ENCODE measurements around the gene SLC33A1. TPM values are rescaled to one million over a fixed set of nuclear protein-coding genes. Genes with fewer than 3 reads are reported as not detected.
"Not testable (repeated sequence)": the region's sequence is repeated elsewhere in the genome, so short reads cannot be mapped to it uniquely, and the experiment has no call there.

The SLC33A1 gene
- total RNA-seq, 2 experiments from 2014 or later = 18.5 to 19.8 TPM

- Mint-ChIP-seq H3K4me1 (ENCODE audit: low read depth) (peaks cover 19% of the 10 kb centered on the region), H3K36me3 (ENCODE audit: low read depth) (no peaks in the 10 kb centered on the region), H3K9me3 (no peaks in the 10 kb centered on the region), H3K4me3 (no peak overlapping the region), H3K27me3 (no peaks in the 10 kb centered on the region), H3K27ac (peak overlapping the region; percentile 77)
- CTCF ChIA-PET = interaction anchor here (0.7 to 2.6 kb wide), 3 partner anchors 10 to 58 kb away, joined by 3 to 10 read pairs (median 4); partner anchors contain the start of gene C3orf33
- DNase-seq (no peak), ATAC-seq (peak; percentile 1)
- POLR2A ChIA-PET = interaction anchor here (3.1 kb wide), 1 partner anchor 8 kb away, joined by 10 read pairs; no protein-coding TSS in a partner anchor
- TF ChIP-seq CTCF (IDR thresholded peaks at IDR 0.05) = no peak
- intact Hi-C loops (cut with micrococcal nuclease) = no loop called here
Measured at GRCh38 chr3:155863072-155863784, 9.0 kb upstream of the SLC33A1 start.

GRCh38 chr3:155862290-155862982, 8.2 kb upstream of the SLC33A1 start:
- peaks cover 19% of the 10 kb centered on the region for H3K4me1 Mint-ChIP-seq (ENCODE audit: low read depth)
- ChIA-PET POLR2A (interaction anchor here (3.1 kb wide), 1 partner anchor 9 kb away, joined by 10 read pairs; no protein-coding TSS in a partner anchor), CTCF (interaction anchor here (1.9 to 2.6 kb wide), 2 partner anchors 9 to 57 kb away, joined by 4 to 10 read pairs; partner anchors contain the start of gene C3orf33)
- peak; percentile 98 for ATAC-seq
- H3K27me3 Mint-ChIP-seq; H3K9me3 Mint-ChIP-seq; H3K36me3 Mint-ChIP-seq (ENCODE audit: low read depth); intact Hi-C loops (cut with micrococcal nuclease): not testable (repeated sequence)
- peak overlapping the region; percentile 29 for H3K4me3 Mint-ChIP-seq
- DNase-seq = peak; percentile 88
- H3K27ac Mint-ChIP-seq = peak overlapping the region; percentile 77

GRCh38 chr3:155861476-155862183, 7.4 kb upstream of the SLC33A1 start:
- DNase-seq (no peak), ATAC-seq (no peak)
- ChIA-PET CTCF (interaction anchor here (1.4 to 2.6 kb wide), 3 partner anchors 8 to 56 kb away, joined by 3 to 10 read pairs (median 4); partner anchors contain the start of gene C3orf33), POLR2A (interaction anchor here (0.7 to 3.1 kb wide), 2 partner anchors 10 to 32 kb away, joined by 3 to 10 read pairs; no protein-coding TSS in a partner anchor)
- H3K27me3 Mint-ChIP-seq = no peaks in the 10 kb centered on the region
- peaks cover 19% of the 10 kb centered on the region for H3K4me1 Mint-ChIP-seq (ENCODE audit: low read depth)
- H3K36me3 Mint-ChIP-seq (ENCODE audit: low read depth) = no peaks in the 10 kb centered on the region
- intact Hi-C loops (cut with micrococcal nuclease) = no loop called here
- H3K27ac Mint-ChIP-seq = peak overlapping the region; percentile 77
- no peak overlapping the region for H3K4me3 Mint-ChIP-seq
- no peak for TF ChIP-seq CTCF (IDR thresholded peaks at IDR 0.05)
- no peaks in the 10 kb centered on the region for H3K9me3 Mint-ChIP-seq

- DNase-seq; H3K36me3 Mint-ChIP-seq (ENCODE audit: low read depth); H3K9me3 Mint-ChIP-seq; H3K27ac Mint-ChIP-seq; ATAC-seq; H3K4me3 Mint-ChIP-seq; H3K27me3 Mint-ChIP-seq; intact Hi-C loops (cut with micrococcal nuclease): not testable (repeated sequence)
- CTCF ChIA-PET = interaction anchor here (1.4 to 2.6 kb wide), 2 partner anchors 9 to 55 kb away, joined by 3 to 10 read pairs; partner anchors contain the start of gene C3orf33
- POLR2A ChIA-PET = interaction anchor here (3.1 kb wide), 1 partner anchor 11 kb away, joined by 10 read pairs; no protein-coding TSS in a partner anchor
- peaks cover 19% of the 10 kb centered on the region for H3K4me1 Mint-ChIP-seq (ENCODE audit: low read depth)
Measured at GRCh38 chr3:155860424-155860823, 6.2 kb upstream of the SLC33A1 start.

- ATAC-seq (no peak), DNase-seq (no peak)
- CTCF ChIA-PET = interaction anchor here (2.7 kb wide), 1 partner anchor 54 kb away, joined by 15 read pairs; the partner anchor contains the start of gene C3orf33
- Mint-ChIP-seq H3K27me3 (no peaks in the 10 kb centered on the region), H3K27ac (no peak overlapping the region), H3K4me1 (ENCODE audit: low read depth) (peaks cover 19% of the 10 kb centered on the region), H3K4me3 (no peak overlapping the region), H3K36me3 (ENCODE audit: low read depth) (no peaks in the 10 kb centered on the region), H3K9me3 (no peaks in the 10 kb centered on the region)
- no peak for TF ChIP-seq CTCF (IDR thresholded peaks at IDR 0.05)
- POLR2A ChIA-PET = interaction anchor here (1.2 kb wide), 1 partner anchor 22 kb away, joined by 3 read pairs; no protein-coding TSS in a partner anchor
- intact Hi-C loops (cut with micrococcal nuclease) = loop anchor here (10.0 kb wide), 1 partner anchor 105 kb away; no protein-coding TSS in a partner anchor
Measured at GRCh38 chr3:155859859-155860258, 5.6 kb upstream of the SLC33A1 start.
